DMS53 treated with DMSO at 0.1 percent for 48 hours (cell line): ENCODE results near the gene PTCHD4.
A peak's percentile ranks its signal among the peaks of the same experiment; 100 is the strongest.

Experiments used
- DNase-seq: peaks from one replicate; lab custom pipeline; 2025; ENCODE audit not compliant: unreplicated experiment; lab: John Stamatoyannopoulos, UW

The PTCHD4 gene

DNA sequence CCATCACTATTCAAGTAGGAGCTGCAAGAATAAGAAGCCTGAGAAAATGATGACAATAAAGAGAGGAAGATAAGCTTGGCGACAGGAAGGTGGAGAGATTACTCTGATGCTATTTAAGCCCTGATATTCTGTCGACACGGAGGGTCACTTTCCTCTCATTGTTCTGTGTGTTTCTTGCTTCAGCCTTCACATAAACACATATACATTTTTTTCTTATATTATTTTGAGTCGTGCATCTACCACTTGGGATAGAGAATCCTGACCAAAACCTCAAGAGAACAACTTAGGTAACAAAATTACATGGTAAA, 10.5 kb downstream of the PTCHD4 start:
- no peak for DNase-seq

DNA sequence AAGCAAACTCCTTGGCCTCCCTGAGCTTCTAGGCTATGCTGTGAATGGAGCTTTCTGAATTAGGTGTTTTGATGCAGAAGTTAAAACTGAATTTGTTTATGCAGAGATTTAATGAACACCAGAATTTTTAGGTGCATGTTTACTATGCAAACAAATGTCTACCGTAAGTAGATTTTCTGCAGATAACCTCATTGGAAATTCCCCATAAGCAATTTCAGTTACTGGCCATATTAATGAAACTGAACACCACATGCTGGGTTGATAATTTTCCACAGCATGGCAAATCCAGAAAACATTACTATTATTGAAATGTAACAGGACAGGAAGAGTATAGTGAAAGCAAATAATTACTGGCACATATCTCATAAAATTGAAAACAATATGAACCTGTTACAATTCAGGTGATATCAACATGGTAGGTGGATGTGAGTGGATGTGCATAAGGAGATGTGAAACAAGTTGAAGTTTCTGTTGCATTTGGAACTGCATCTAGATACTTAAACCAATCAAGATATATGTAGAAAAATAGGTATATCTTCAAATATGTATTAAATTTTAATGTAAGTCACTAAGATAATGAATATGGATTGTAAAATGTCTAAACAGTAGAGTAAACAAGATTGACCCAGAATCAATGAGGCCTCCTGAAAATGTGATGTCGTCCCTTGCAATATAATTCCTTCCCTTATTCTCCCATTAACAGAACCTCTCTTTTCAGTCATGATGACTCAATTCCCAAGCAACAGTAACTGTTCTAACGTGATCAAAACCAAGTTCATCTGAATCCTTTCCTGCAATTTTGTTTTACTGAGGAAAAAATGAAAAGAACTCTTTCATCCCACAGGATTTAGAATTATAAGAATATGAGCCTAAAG, 11.0 kb downstream of the PTCHD4 start:
- DNase-seq, result no peak

- DNase-seq, result no peak
Observed at GRCh38 chr6:48098923-48099322, 12.1 kb downstream of the PTCHD4 start.

- no peak for DNase-seq
Observed at GRCh38 chr6:48092550-48093217, 18.3 kb downstream of the PTCHD4 start.

DNA sequence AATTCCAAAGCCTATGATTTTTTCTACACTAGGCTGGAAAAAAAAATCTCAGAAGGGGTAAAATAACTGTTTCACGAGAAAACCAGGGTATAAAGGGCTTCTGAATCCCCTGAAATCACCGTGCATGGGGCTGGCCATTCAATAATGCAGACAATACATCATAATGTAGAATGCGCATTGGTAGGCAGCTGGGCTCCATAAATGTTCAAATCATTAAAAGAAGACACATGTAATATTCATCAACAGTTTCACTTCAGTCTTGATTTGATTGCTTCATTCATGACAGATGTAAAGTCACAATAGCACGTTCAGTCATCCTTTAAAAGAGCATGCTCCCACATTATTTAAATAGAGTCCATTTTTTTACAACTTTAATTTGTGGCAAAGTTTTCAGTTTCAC, 20.5 kb downstream of the PTCHD4 start:
- no peak for DNase-seq

- peak; percentile 24 for DNase-seq
Observed at GRCh38 chr6:48087448-48087847, 23.5 kb downstream of the PTCHD4 start.

GRCh38 chr6:48086187-48086586, 24.8 kb downstream of the PTCHD4 start:
- no peak for DNase-seq

GRCh38 chr6:48085131-48085741, 25.8 kb downstream of the PTCHD4 start:
- DNase-seq, result no peak

GRCh38 chr6:48084201-48084600, 26.8 kb downstream of the PTCHD4 start:
- DNase-seq, result no peak

- peak; percentile 13 for DNase-seq
Observed at GRCh38 chr6:48080227-48081009, 30.6 kb downstream of the PTCHD4 start.

- peak; percentile 2 for DNase-seq
Observed at GRCh38 chr6:48078120-48078519, 32.9 kb downstream of the PTCHD4 start.

GRCh38 chr6:48075181-48075580, 35.8 kb downstream of the PTCHD4 start:
- no peak for DNase-seq

DNA sequence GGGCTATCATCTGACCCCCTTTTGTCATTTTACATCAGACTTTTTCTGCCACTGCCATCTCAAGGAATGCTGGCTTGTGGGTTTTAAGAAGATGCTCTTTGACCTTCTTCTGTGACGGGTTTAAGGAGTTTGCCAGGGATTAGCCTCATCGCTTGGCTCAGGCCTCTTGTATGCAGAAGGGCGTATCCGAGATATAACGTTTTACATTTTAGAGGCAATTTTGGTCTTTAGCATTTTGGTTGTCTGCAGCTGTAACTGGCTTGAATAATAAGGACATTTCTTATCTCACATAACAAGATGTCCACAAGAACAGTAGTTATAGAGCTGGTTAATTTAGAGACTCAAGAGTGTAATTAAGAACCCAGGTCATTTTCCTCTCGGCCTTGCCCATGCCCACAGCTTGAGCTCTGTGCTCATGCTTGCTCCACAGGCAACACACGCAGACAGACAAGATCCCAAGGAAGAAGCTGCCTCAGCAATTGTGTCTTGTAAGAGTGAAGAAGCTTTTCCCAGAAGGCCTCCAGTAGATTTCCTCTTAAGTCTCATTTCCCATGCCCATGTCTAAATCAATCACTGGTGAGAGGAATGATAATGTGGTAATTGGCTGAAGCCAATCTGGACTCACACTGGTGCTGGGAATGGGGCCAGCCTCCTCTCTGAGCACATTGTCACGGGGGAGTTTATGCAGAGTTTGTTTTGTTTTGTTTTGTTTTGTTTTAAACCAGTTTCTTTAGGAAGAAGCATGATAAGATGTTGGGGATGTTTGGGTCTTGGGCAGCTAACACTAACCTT, 36.8 kb downstream of the PTCHD4 start:
- DNase-seq, result no peak

GRCh38 chr6:48071833-48072232, 39.2 kb downstream of the PTCHD4 start:
- no peak for DNase-seq

GRCh38 chr6:48069280-48069679, 41.7 kb downstream of the PTCHD4 start:
- no peak for DNase-seq

DNA sequence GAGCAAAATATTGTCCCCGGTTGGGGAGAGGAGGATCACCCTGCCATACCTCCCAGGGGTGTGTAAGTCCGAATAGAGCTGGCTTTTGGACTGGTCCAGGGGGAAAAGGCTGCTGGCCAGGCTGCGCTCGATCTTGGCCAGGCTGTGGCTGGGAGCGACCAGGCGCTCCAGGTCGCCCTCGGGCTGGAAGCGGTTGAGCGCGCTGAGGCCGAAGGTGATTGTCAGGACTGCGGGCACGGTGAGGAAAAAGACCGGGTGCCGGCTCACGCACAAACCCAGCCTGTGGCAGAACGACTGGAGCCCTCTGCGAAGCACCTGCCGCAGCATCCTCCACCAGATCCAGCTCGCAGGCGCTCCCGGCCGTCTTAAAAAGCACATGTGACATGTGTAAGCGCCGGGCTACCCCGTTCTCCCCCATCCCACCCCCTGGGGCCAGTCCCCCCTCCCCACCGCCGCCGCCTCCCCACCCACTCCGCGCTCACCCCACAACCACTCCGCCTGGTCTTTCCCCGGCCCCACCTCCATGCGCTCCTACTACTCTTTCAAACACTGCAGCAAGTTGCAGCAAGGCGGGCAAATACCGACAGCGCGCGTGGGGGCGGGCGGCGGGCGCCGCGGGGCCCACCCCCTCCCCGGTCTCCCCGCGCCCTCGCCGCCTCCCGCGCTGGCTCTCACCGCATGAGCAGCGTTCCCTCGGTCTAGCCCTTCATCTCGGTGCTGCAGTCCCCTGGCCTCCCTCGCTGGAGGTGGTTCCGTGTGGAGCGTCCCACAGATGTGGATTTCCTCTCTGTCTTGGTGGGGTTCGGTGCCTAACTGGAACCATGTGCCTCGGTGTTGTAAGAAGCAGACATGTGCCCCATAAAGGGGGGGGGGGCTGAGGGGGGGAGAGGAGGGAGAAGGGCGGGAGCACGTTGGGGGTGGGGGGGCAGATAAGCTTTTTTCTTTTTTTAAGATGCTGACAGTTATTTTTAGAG, 42.4 kb downstream of the PTCHD4 start:
- no peak for DNase-seq

DNA sequence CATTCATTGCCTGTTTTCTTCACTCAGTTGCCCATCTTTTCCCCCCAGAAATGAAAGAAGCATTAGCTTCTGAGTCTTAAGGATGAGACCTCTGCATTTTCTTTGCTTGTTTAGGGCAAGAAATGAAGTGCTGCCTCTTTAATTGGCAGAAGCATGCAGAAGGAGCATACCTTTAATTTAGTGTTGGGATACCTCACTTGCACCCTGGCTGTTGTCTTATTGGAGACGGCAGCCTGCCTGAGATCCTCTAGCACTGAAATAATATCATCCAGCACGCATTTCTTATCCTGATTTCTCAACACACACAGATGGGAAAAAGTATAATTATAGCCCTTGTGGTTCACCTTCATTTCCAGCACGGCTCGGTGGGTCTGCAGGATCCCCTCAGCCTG, 43.1 kb downstream of the PTCHD4 start:
- DNase-seq, result no peak

DNA sequence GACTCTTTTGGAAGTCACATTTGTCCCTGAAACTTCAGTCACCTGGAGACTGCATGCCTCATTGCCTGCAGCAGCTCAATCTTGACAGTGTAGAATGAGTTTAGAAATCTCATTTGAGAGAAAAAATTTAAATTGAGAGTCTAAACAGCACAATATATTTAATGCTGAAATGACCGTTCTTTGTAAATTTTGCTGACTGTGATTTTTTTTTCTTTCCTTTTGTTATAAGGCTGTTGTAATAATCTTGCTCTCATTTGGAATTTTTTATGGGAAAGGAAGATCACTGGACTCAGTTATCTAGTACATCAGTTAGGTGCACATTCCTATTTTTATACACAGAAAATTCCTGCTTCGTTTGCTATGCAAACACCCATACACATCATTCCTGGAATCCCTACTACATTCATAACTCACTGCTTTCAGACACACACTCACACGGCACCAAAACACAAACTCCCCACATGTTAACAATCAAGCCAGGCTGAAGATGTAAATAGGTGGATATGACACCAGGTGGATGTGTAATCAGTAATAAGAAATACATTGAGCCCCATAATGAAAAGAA, 43.8 kb downstream of the PTCHD4 start:
- no peak for DNase-seq
